ENCODE results near the gene LMTK3.

DNA sequence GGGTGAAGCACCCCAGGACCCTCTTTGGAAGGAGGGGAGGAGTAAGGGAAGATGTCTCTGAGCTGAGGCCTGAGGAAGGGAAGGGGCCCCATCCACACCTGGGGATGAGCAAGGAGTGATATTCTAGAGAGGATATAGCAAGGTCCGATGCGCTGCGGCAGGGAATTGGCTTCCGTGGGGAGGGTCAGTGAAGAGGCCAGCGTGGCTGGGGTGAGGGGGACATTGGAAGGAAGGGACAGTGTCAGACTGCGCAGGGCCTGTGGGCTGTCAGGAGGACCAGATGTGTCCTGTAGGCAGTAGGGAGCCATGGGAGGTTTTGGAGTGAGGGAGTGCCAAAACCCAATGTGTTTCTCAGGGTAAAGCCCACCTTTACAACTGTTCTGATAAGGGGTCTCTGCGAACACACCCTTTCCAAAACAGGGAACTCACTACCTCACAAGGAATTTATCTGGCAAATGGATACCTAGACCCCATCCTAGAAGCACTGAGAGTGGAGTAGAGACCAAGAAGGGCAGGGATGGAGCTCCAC lies 3.7 kb downstream of the LMTK3 start:
- TF ChIP-seq CTCF (conservative IDR thresholded peaks at IDR 0.05; ENCODE audit: low read depth, low read length) (no peak), RAD21 (IDR thresholded peaks at IDR 0.05; ENCODE audit: low read length) (no peak), POLR2A (IDR thresholded peaks at IDR 0.05; ENCODE audit: low read depth, low read length) (no peak), NFE2L2 (IDR thresholded peaks at IDR 0.05; ENCODE audit: low read depth, low read length) (no peak), SMC3 (IDR thresholded peaks at IDR 0.05; ENCODE audit: low read depth, low read length) (no peak), RFX5 (IDR thresholded peaks at IDR 0.05; ENCODE audit: low read depth, low read length) (no peak), RCOR1 (IDR thresholded peaks at IDR 0.05; ENCODE audit: insufficient replicate concordance, low read length) (no peak)

All from IMR-90 (cell line).